ENCODE data around the gene COL27A1. TPM values are rescaled to one million over a fixed set of nuclear protein-coding genes. Genes with fewer than 3 reads are reported as not detected.

Gene COL27A1
- total RNA-seq, 2 experiments from 2014 or later, result 8.4 to 9.7 TPM

GRCh38 chr9:114235033-114235661 is 79.8 kb downstream of the COL27A1 start:
- H3K36me3 Mint-ChIP-seq (ENCODE audit: low read depth), result no peaks in the 10 kb centered on the region

DNA sequence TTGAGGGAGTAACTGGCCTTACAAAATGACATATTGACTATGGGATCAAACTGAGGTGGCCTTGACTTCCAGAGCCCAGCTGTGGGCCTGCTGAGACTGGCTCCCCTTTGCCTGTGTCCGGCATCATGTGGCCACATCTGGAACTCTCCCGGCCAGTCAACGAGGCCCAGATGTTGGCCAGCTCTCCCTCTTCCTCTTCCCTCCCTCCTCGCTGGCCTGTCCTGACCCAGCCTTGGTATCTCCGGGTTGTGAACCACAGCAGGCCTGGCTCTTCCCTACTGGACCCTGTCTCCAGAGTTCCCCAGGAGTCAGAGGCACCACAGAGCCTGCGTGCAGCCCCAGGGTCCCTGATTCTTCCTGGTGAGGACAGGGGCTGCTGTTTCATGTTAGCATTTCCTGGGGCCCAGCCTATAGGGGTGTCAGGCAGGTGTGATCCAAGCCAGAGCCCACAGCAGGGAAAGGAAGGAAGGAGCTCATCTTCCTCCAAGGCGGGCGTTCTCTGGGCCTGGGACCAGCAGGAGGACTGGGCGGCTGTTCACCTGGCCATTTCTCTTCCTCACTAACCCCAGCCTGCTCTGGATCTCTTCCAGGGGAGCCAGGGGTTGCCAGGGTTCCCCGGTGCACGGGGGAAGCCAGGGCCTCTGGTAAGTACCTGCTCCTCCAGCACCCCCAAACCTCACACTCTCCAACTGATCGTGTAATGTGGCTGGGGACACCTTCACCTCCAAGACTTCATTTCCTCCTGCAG is 81.2 kb downstream of the COL27A1 start:
- Mint-ChIP-seq H3K36me3 (ENCODE audit: low read depth) (no peaks in the 10 kb centered on the region), H3K4me1 (ENCODE audit: low read depth) (peaks cover 4% of the 10 kb centered on the region), H3K4me3 (no peak overlapping the region), H3K9me3 (no peaks in the 10 kb centered on the region), H3K27ac (no peak overlapping the region), H3K27me3 (peaks cover 6% of the 10 kb centered on the region)
- CTCF ChIA-PET, result interaction anchor here (3.0 kb wide), 1 partner anchor 54 kb away, joined by 7 read pairs; no protein-coding TSS in a partner anchor
- ATAC-seq (no peak), DNase-seq (no peak)
- intact Hi-C loops (cut with micrococcal nuclease), result no loop called here
- TF ChIP-seq, protein P1, sequence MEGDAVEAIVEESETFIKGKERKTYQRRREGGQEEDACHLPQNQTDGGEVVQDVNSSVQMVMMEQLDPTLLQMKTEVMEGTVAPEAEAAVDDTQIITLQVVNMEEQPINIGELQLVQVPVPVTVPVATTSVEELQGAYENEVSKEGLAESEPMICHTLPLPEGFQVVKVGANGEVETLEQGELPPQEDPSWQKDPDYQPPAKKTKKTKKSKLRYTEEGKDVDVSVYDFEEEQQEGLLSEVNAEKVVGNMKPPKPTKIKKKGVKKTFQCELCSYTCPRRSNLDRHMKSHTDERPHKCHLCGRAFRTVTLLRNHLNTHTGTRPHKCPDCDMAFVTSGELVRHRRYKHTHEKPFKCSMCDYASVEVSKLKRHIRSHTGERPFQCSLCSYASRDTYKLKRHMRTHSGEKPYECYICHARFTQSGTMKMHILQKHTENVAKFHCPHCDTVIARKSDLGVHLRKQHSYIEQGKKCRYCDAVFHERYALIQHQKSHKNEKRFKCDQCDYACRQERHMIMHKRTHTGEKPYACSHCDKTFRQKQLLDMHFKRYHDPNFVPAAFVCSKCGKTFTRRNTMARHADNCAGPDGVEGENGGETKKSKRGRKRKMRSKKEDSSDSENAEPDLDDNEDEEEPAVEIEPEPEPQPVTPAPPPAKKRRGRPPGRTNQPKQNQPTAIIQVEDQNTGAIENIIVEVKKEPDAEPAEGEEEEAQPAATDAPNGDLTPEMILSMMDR (IDR thresholded peaks at IDR 0.05), result no peak
- POLR2A ChIA-PET, result interaction anchor here (1.1 kb wide), 1 partner anchor 14 kb away, joined by 3 read pairs; no protein-coding TSS in a partner anchor

More at GRCh38 chr9:114235033-114235661, 79.8 kb downstream of the COL27A1 start:
- Mint-ChIP-seq H3K9me3 (no peaks in the 10 kb centered on the region), H3K27ac (no peak overlapping the region), H3K27me3 (peaks cover 6% of the 10 kb centered on the region), H3K4me1 (ENCODE audit: low read depth) (peaks cover 4% of the 10 kb centered on the region), H3K4me3 (no peak overlapping the region)
- POLR2A ChIA-PET, result interaction anchor here (0.6 to 1.5 kb wide), 3 partner anchors 15 to 79 kb away, joined by 3 to 4 read pairs (median 3); no protein-coding TSS in a partner anchor
- CTCF ChIA-PET, result interaction anchor here (1.4 to 2.3 kb wide), 2 partner anchors 56 to 127 kb away, joined by 5 to 8 read pairs; no protein-coding TSS in a partner anchor
- DNase-seq (peak; percentile 36), ATAC-seq (peak; percentile 85)
- intact Hi-C loops (cut with micrococcal nuclease), result no loop called here
- TF ChIP-seq, protein P1 (IDR thresholded peaks at IDR 0.05), result no peak

- DNase-seq (no peak), ATAC-seq (no peak)
- TF ChIP-seq, protein P1 (IDR thresholded peaks at IDR 0.05), result no peak
- intact Hi-C loops (cut with micrococcal nuclease), result no loop called here
- H3K4me3 Mint-ChIP-seq, result no peak overlapping the region
- POLR2A ChIA-PET, result interaction anchor here (0.5 kb wide), 1 partner anchor 55 kb away, joined by 4 read pairs; no protein-coding TSS in a partner anchor
- no peak overlapping the region for H3K27ac Mint-ChIP-seq
- CTCF ChIA-PET, result interaction anchor here (3.0 kb wide), 1 partner anchor 54 kb away, joined by 7 read pairs; no protein-coding TSS in a partner anchor
- H3K4me1 Mint-ChIP-seq (ENCODE audit: low read depth), result peaks cover 4% of the 10 kb centered on the region
- H3K9me3 Mint-ChIP-seq, result no peaks in the 10 kb centered on the region
- H3K36me3 Mint-ChIP-seq (ENCODE audit: low read depth), result no peaks in the 10 kb centered on the region
- H3K27me3 Mint-ChIP-seq, result peaks cover 6% of the 10 kb centered on the region
Measured at GRCh38 chr9:114237247-114237646, 81.9 kb downstream of the COL27A1 start.

DNA sequence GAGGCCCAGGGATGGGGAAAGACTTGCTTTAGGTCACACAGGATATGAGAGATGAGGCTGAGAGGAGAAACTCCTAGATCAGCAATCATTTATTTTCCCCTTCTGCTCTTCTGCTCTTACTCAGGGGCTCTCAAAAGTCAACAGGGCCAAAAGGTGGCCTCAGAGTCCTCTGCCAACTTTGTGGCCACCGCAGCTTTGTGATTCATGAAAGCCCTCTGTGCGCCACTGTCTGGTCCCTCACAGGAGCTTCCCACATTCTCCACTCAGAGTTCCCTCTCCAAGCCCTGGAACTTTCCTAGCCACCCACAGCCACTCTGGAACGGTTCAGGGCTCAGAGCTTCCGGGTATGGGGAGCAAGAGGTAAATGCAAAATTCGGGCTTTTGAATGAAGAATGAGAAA is 82.4 kb downstream of the COL27A1 start:
- no peaks in the 10 kb centered on the region for H3K36me3 Mint-ChIP-seq (ENCODE audit: low read depth)
- ChIA-PET CTCF (interaction anchor here (3.0 kb wide), 1 partner anchor 53 kb away, joined by 7 read pairs; no protein-coding TSS in a partner anchor), POLR2A (interaction anchor here (0.5 kb wide), 1 partner anchor 55 kb away, joined by 4 read pairs; no protein-coding TSS in a partner anchor)
- H3K4me3 Mint-ChIP-seq, result no peak overlapping the region
- H3K27me3 Mint-ChIP-seq, result peaks cover 6% of the 10 kb centered on the region
- intact Hi-C loops (cut with micrococcal nuclease), result no loop called here
- no peak overlapping the region for H3K27ac Mint-ChIP-seq
- ATAC-seq (no peak), DNase-seq (no peak)
- H3K4me1 Mint-ChIP-seq (ENCODE audit: low read depth), result peaks cover 4% of the 10 kb centered on the region
- TF ChIP-seq, protein P1 (IDR thresholded peaks at IDR 0.05), result no peak
- no peaks in the 10 kb centered on the region for H3K9me3 Mint-ChIP-seq
